HepG2 (cell line): ENCODE measurements around the gene ZAR1L. TPM values are rescaled to one million over a fixed set of nuclear protein-coding genes. Genes with fewer than 3 reads are reported as not detected.

Experiments used
- ARNT ChIP-seq: fragments of 450-650 bp; IDR thresholded peaks from 2 replicates; pipeline ENCODE4 v1.6.1; 2017
- ATF7-NPFF ChIP-seq: sonication (generic); formaldehyde crosslinking; IDR thresholded peaks from 2 replicates; pipeline ENCODE4 v1.8.1; 2023; ENCODE audit warnings: mild to moderate bottlenecking, low read depth, missing genetic modification reagents, moderate library complexity
- ETV5 ChIP-seq: IDR thresholded peaks from 2 replicates; pipeline ENCODE4 v1.6.1; 2018; ENCODE audit warnings: missing biosample characterization, missing genetic modification reagents, inconsistent platforms, borderline replicate concordance
- GPN1 ChIP-seq: sonication (generic); formaldehyde crosslinking; IDR thresholded peaks from 2 replicates; pipeline ENCODE4 v1.5.1; 2020; ENCODE audit warnings: missing genetic modification reagents, borderline replicate concordance
- HNF4A ChIP-seq: sonication (generic); formaldehyde crosslinking; IDR thresholded peaks from 2 replicates; pipeline ENCODE4 v1.4.0; 2020; ENCODE audit warnings: missing genetic modification reagents
- PREB ChIP-seq: sonication (generic); formaldehyde crosslinking; IDR thresholded peaks from 2 replicates; pipeline ENCODE4 v1.4.0; 2020; ENCODE audit warnings: missing genetic modification reagents
- RAD21 ChIP-seq: fragments of 450-650 bp; formaldehyde crosslinking; IDR thresholded peaks from 2 replicates; pipeline ENCODE4 v1.5.0; 2020; ENCODE audit warnings: mild to moderate bottlenecking
- TEAD3 ChIP-seq: optimal IDR thresholded peaks from 2 replicates; pipeline ENCODE3; 2016; ENCODE audit warnings: borderline replicate concordance
- TRIM22 ChIP-seq: fragments of 450-650 bp; IDR thresholded peaks from 2 replicates; pipeline ENCODE4 v1.6.1; 2017
- XRCC5 ChIP-seq: fragments of 200-400 bp; formaldehyde crosslinking; optimal IDR thresholded peaks from 2 replicates; pipeline ENCODE3; 2017; ENCODE audit warnings: mild to moderate bottlenecking, low read length
- ZNF17 ChIP-seq: sonication (generic); formaldehyde crosslinking; IDR thresholded peaks from 2 replicates; pipeline ENCODE4 v1.5.0; 2020; ENCODE audit warnings: mild to moderate bottlenecking, missing genetic modification reagents
- ZNF251 ChIP-seq: sonication (generic); formaldehyde crosslinking; IDR thresholded peaks from 2 replicates; pipeline ENCODE4 v1.9.0; 2021; ENCODE audit warnings: mild to moderate bottlenecking, missing genetic modification reagents
- ZNF329 ChIP-seq: sonication (generic); formaldehyde crosslinking; IDR thresholded peaks from 2 replicates; pipeline ENCODE4 v1.9.0; 2021; ENCODE audit warnings: low read depth, mild to moderate bottlenecking, missing genetic modification reagents
- ZNF788 ChIP-seq: sonication (generic); formaldehyde crosslinking; IDR thresholded peaks from 2 replicates; pipeline ENCODE4 v1.5.0; 2020; ENCODE audit warnings: mild to moderate bottlenecking, missing genetic modification reagents, borderline replicate concordance
- polyA plus RNA-seq, 8 experiments: library from polyadenylated mRNA; depleted of rRNA in 3 of 8; stranded (reverse) in 7 of 8; unstranded in 1 of 8; fragments of >200 nt; fragmentation: Illumina TruSeq in 4 of 8; extraction: Trizol in 4 of 8; gene quantifications; 2 replicates each; pipeline versions ENCODE4 v1.2.1 to v1.2.3, GENCODE V29; 2011 to 2016; ENCODE audit warnings: low read depth in 4 of 8, missing spikeins in 1 of 8, mixed read lengths in 1 of 8; ENCODE audit not compliant: insufficient read depth in 1 of 8
- total RNA-seq, 5 experiments: library from RNA; depleted of rRNA; stranded (reverse); fragments of >200 nt; fragmentation: Illumina TruSeq; extraction: Trizol; gene quantifications; 2 replicates each; pipeline ENCODE4 v1.2.3, GENCODE V29; 2016; ENCODE audit warnings: low read depth in 1 of 5
- TF ChIP-seq, protein P1 (sequence below): sonication (generic); formaldehyde crosslinking; IDR thresholded peaks from 2 replicates; pipeline ENCODE4 v1.4.0; 2020; ENCODE audit warnings: missing genetic modification reagents
- TF ChIP-seq, protein P2 (sequence below): sonication (generic); formaldehyde crosslinking; IDR thresholded peaks from 2 replicates; pipeline ENCODE4 v1.5.1; 2020; ENCODE audit warnings: missing genetic modification reagents, mild to moderate bottlenecking, borderline replicate concordance
- TF ChIP-seq, protein P3 (sequence below): sonication (generic); formaldehyde crosslinking; IDR thresholded peaks from 2 replicates; pipeline ENCODE4 v1.5.1; 2020; ENCODE audit warnings: mild to moderate bottlenecking, missing genetic modification reagents, moderate library complexity
- TF ChIP-seq, protein P4 (sequence below): sonication (generic); formaldehyde crosslinking; IDR thresholded peaks from 2 replicates; pipeline ENCODE4 v1.5.0; 2020; ENCODE audit warnings: missing genetic modification reagents

Gene ZAR1L
- total and polyA plus RNA-seq, 2 of the 13 experiments (the other 11 are each of a cell fraction or from before 2014, with no cell fraction given) = 0.09 TPM; not detected in 1

- TF ChIP-seq, protein P1, sequence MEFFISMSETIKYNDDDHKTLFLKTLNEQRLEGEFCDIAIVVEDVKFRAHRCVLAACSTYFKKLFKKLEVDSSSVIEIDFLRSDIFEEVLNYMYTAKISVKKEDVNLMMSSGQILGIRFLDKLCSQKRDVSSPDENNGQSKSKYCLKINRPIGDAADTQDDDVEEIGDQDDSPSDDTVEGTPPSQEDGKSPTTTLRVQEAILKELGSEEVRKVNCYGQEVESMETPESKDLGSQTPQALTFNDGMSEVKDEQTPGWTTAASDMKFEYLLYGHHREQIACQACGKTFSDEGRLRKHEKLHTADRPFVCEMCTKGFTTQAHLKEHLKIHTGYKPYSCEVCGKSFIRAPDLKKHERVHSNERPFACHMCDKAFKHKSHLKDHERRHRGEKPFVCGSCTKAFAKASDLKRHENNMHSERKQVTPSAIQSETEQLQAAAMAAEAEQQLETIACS = no peak
- TF ChIP-seq HNF4A (CRISPR knock-in tag) (no peak), XRCC5 (peak; percentile 37), ETV5 (CRISPR knock-in tag) (no peak), TRIM22 (no peak), ATF7-NPFF (CRISPR knock-in tag) (no peak), TEAD3 (CRISPR knock-in tag) (peak; percentile 30), RAD21 (CRISPR knock-in tag) (0 out of 2 replicates have a peak, but pooled peaks have one; percentile 22), PREB (CRISPR knock-in tag) (no peak), ZNF329 (CRISPR knock-in tag) (no peak), ZNF251 (CRISPR knock-in tag) (no peak), ZNF788 (CRISPR knock-in tag) (0 out of 2 replicates have a peak, but pooled peaks have one; percentile 36), GPN1 (CRISPR knock-in tag) (no peak), ZNF17 (CRISPR knock-in tag) (no peak), ARNT (no peak)
- TF ChIP-seq, protein P2, sequence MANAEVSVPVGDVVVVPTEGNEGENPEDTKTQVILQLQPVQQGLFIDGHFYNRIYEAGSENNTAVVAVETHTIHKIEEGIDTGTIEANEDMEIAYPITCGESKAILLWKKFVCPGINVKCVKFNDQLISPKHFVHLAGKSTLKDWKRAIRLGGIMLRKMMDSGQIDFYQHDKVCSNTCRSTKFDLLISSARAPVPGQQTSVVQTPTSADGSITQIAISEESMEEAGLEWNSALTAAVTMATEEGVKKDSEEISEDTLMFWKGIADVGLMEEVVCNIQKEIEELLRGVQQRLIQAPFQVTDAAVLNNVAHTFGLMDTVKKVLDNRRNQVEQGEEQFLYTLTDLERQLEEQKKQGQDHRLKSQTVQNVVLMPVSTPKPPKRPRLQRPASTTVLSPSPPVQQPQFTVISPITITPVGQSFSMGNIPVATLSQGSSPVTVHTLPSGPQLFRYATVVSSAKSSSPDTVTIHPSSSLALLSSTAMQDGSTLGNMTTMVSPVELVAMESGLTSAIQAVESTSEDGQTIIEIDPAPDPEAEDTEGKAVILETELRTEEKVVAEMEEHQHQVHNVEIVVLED (CRISPR knock-in tag) = no peak
- TF ChIP-seq, protein P3, sequence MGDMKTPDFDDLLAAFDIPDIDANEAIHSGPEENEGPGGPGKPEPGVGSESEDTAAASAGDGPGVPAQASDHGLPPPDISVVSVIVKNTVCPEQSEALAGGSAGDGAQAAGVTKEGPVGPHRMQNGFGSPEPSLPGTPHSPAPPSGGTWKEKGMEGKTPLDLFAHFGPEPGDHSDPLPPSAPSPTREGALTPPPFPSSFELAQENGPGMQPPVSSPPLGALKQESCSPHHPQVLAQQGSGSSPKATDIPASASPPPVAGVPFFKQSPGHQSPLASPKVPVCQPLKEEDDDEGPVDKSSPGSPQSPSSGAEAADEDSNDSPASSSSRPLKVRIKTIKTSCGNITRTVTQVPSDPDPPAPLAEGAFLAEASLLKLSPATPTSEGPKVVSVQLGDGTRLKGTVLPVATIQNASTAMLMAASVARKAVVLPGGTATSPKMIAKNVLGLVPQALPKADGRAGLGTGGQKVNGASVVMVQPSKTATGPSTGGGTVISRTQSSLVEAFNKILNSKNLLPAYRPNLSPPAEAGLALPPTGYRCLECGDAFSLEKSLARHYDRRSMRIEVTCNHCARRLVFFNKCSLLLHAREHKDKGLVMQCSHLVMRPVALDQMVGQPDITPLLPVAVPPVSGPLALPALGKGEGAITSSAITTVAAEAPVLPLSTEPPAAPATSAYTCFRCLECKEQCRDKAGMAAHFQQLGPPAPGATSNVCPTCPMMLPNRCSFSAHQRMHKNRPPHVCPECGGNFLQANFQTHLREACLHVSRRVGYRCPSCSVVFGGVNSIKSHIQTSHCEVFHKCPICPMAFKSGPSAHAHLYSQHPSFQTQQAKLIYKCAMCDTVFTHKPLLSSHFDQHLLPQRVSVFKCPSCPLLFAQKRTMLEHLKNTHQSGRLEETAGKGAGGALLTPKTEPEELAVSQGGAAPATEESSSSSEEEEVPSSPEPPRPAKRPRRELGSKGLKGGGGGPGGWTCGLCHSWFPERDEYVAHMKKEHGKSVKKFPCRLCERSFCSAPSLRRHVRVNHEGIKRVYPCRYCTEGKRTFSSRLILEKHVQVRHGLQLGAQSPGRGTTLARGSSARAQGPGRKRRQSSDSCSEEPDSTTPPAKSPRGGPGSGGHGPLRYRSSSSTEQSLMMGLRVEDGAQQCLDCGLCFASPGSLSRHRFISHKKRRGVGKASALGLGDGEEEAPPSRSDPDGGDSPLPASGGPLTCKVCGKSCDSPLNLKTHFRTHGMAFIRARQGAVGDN (CRISPR knock-in tag) = no peak
- TF ChIP-seq, protein P4, sequence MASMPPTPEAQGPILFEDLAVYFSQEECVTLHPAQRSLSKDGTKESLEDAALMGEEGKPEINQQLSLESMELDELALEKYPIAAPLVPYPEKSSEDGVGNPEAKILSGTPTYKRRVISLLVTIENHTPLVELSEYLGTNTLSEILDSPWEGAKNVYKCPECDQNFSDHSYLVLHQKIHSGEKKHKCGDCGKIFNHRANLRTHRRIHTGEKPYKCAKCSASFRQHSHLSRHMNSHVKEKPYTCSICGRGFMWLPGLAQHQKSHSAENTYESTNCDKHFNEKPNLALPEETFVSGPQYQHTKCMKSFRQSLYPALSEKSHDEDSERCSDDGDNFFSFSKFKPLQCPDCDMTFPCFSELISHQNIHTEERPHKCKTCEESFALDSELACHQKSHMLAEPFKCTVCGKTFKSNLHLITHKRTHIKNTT = no peak
- TF ChIP-seq, all 625 proteins: peak for 10
Measured at GRCh38 chr13:32267836-32268439, 47.2 kb downstream of the ZAR1L start (continued).
